ENCODE data around the gene ZFC3H1. TPM values are rescaled to one million over a fixed set of nuclear protein-coding genes. Genes with fewer than 3 reads are reported as not detected.
A peak's percentile ranks its signal among the peaks of the same experiment; 100 is the strongest.

ZFC3H1 gene
- total and polyA plus RNA-seq, 9 of the 15 experiments (the other 6 are each of a cell fraction or from before 2014, with no cell fraction given), result 14.8 to 80.5 (median 22.1) TPM

- TF ChIP-seq, protein P1, sequence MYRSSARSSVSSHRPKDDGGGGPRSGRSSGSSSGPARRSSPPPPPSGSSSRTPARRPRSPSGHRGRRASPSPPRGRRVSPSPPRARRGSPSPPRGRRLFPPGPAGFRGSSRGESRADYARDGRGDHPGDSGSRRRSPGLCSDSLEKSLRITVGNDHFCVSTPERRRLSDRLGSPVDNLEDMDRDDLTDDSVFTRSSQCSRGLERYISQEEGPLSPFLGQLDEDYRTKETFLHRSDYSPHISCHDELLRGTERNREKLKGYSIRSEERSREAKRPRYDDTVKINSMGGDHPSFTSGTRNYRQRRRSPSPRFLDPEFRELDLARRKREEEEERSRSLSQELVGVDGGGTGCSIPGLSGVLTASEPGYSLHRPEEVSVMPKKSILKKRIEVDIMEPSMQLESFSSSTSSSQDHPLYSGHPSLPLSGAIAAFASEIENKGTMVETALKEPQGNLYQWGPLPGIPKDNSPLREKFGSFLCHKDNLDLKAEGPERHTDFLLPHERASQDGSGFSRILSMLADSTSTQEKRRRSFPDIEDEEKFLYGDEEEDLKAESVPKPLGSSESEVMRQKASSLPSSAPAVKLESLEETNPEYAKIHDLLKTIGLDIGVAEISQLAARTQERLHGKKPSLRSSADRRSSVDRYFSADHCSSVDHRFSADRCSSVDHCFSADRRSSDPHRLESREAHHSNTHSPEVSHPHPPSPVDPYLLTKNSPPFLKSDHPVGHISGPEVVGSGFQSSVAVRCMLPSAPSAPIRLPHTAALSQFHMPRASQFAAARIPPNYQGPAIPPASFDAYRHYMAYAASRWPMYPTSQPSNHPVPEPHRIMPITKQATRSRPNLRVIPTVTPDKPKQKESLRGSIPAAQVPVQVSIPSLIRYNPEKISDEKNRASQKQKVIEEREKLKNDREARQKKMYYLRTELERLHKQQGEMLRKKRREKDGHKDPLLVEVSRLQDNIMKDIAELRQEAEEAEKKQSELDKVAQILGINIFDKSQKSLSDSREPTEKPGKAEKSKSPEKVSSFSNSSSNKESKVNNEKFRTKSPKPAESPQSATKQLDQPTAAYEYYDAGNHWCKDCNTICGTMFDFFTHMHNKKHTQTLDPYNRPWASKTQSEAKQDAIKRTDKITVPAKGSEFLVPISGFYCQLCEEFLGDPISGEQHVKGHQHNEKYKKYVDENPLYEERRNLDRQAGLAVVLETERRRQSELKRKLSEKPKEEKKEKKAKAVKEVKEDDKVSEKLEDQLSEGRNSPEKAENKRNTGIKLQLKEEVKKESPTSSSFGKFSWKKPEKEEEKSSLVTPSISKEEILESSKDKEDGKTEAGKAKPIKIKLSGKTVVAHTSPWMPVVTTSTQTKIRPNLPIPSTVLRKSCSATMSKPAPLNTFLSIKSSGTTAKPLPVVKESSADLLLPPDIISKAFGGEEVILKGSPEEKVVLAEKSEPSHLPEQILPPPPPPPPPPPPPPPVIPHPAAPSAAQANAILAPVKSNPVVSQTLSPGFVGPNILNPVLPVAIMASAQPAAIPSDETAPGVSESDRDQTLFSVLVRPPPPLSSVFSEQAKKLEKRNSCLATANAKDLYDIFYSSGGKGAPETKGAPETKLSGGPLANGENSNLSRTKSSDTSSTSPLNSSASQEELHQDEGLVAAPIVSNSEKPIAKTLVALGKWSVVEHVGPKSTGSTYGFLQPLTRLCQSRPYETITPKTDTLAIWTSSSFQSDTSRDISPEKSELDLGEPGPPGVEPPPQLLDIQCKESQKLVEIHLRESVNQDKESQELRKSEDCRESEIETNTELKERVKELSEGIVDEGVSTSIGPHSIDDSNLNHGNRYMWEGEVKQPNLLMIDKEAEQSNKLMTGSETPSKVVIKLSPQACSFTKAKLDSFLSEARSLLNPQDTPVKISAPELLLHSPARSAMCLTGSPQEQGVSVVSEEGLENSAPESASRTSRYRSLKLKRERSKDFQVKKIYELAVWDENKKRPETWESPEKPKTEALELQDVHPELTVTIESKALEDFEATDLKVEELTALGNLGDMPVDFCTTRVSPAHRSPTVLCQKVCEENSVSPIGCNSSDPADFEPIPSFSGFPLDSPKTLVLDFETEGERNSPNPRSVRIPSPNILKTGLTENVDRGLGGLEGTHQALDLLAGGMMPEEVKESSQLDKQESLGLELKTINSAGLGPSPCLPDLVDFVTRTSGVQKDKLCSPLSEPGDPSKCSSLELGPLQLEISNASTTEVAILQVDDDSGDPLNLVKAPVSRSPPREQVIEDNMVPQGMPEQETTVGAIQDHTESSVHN (IDR thresholded peaks at IDR 0.05; ENCODE audit: borderline replicate concordance in 1 of 2, low read depth in 1 of 2), result no peak
- TF ChIP-seq ZNF445 (CRISPR knock-in tag; IDR thresholded peaks at IDR 0.05; ENCODE audit: low read depth), result no peak
- no peak for TF ChIP-seq NELFE (IDR thresholded peaks at IDR 0.05; ENCODE audit: insufficient read depth, insufficient read length)
- no peak for TF ChIP-seq ZNF592 (IDR thresholded peaks at IDR 0.05)
- TF ChIP-seq ZFP36 (IDR thresholded peaks at IDR 0.05; ENCODE audit: low read depth, low read length, partially characterized antibody), result no peak
- no peak for TF ChIP-seq HEY1 (CRISPR knock-in tag; IDR thresholded peaks at IDR 0.05; ENCODE audit: borderline replicate concordance)
- TF ChIP-seq E2F1 (CRISPR knock-in tag; IDR thresholded peaks at IDR 0.05), result no peak
- peak; percentile 98 for TF ChIP-seq CHD2 (IDR thresholded peaks at IDR 0.05; ENCODE audit: low read depth, low read length)
- 0 out of 2 replicates have a peak, but pooled peaks have one; percentile 32 for TF ChIP-seq CAMTA2 (CRISPR knock-in tag; conservative IDR thresholded peaks at IDR 0.05)
- TF ChIP-seq ZFX (CRISPR knock-in tag; IDR thresholded peaks at IDR 0.05), result no peak; the same call in none of the 2 replicates
- TF ChIP-seq ZKSCAN1 (IDR thresholded peaks at IDR 0.05; ENCODE audit: low read depth, low read length), result 0 out of 2 replicates have a peak, but pooled peaks have one; percentile 29
- no peak for TF ChIP-seq ZSCAN32 (CRISPR knock-in tag; IDR thresholded peaks at IDR 0.05)
- TF ChIP-seq SRF (CRISPR knock-in tag; IDR thresholded peaks at IDR 0.05), result no peak
These were observed at the start of gene ZFC3H1, which contains the start of gene THAP2 (continued) for GRCh38 chr12:71663561-71664410.

Data from K562 (cell line).